Immature natural killer cell (primary cell): ENCODE results near the gene KIN. TPM values are rescaled to one million over a fixed set of nuclear protein-coding genes. Genes with fewer than 3 reads are reported as not detected.
"Not testable (repeated sequence)": the region's sequence is repeated elsewhere in the genome, so short reads cannot be mapped to it uniquely, and the experiment has no call there.

Source experiments
- DNase-seq, 3 donors: peaks; one replicate each; pipeline ENCODE4 v3.0.0; 2022; ENCODE audit warnings: mixed read lengths in 1 of 3
- H3K27ac Mint-ChIP-seq, 6 donors: one replicate each; pipeline ENCODE4 v1.8.0; 2020; ENCODE audit warnings: mixed read lengths in 6 of 6, mild to moderate bottlenecking in 5 of 6, inconsistent platforms in 4 of 6, moderate library complexity in 3 of 6
- H3K27me3 Mint-ChIP-seq, 3 donors: one replicate each; pipeline ENCODE4 v1.8.0; 2020 to 2021; ENCODE audit warnings: low read depth in 3 of 3, mild to moderate bottlenecking in 3 of 3, mixed read lengths in 3 of 3, moderate library complexity in 3 of 3, inconsistent platforms in 1 of 3
- H3K36me3 Mint-ChIP-seq, 3 donors: one replicate each; pipeline ENCODE4 v1.8.0; 2020; ENCODE audit warnings: mixed read lengths in 3 of 3, inconsistent platforms in 2 of 3, mild to moderate bottlenecking in 2 of 3
- H3K4me1 Mint-ChIP-seq, 2 donors: one replicate each; pipeline ENCODE4 v1.8.0; 2020; ENCODE audit warnings: inconsistent platforms in 2 of 2, mild to moderate bottlenecking in 2 of 2, mixed read lengths in 2 of 2, moderate library complexity in 1 of 2
- H3K4me3 Mint-ChIP-seq, 5 donors: one replicate each; pipeline ENCODE4 v1.8.0; 2020; ENCODE audit warnings: mild to moderate bottlenecking in 5 of 5, mixed read lengths in 5 of 5, inconsistent platforms in 3 of 5, moderate library complexity in 3 of 5
- H3K9me3 Mint-ChIP-seq, 6 donors: one replicate each; pipeline ENCODE4 v1.8.0; 2020; ENCODE audit warnings: mild to moderate bottlenecking in 6 of 6, mixed read lengths in 6 of 6, inconsistent platforms in 4 of 6, moderate library complexity in 3 of 6
- polyA plus RNA-seq, 3 donors: library from polyadenylated mRNA; unstranded; fragments of 300-500 nt; fragmentation: Illumina TruSeq; gene quantifications; one replicate each; pipeline ENCODE4 v1.2.3, GENCODE V29; 2021

Gene KIN
- polyA plus RNA-seq, 3 donors from 2014 or later: 7.2 to 10.4 (median 8.9) TPM

DNA sequence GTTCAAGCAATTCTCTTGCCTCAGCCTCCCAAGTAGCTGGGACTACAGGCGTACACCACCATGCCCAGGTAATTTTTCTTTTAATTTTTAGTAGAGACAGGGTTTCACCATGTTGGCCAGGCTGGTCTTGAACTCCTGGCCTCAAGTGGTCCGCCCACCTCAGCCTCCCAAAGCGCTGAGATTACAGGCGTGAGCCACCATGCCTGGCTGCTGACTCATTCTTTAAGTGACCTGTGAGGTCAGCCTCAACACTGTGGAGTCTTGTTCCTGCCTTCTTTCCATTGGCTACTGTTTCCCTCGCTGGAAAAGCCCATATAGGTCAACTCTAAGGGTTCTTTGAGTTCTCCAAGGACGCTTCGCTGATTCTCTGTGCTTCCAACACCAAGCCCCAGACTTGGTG, 39.2 kb downstream of the KIN start:
- H3K4me1 Mint-ChIP-seq, H3K27ac Mint-ChIP-seq, H3K9me3 Mint-ChIP-seq, H3K4me3 Mint-ChIP-seq, H3K27me3 Mint-ChIP-seq, DNase-seq: not testable (repeated sequence)
- peaks cover 10 to 31% (median 15%) of the 10 kb centered on the region in 3 donors for H3K36me3 Mint-ChIP-seq

DNA sequence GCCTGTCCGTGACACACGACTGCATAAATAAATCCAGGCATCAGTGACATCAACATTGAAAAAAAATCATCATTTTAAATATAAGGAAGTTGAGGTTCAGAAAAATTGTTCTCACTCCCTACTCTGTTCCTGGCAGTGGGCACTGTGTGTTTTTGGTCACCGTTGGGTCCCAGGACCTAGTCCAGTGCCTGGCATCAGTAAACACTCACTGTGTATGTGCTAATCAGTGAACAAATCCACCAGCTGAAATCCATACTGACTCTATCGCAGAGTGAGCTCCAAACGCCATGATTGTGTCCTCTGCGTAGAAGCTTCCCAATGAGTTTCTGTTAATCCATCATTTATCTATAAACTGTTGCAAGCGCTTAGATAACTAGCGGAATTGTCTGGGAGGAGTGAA, 43.5 kb downstream of the KIN start:
- no peak overlapping the region for H3K27ac Mint-ChIP-seq
- no peaks in the 10 kb centered on the region for H3K9me3 Mint-ChIP-seq
- H3K36me3 Mint-ChIP-seq: peaks cover 0 to 3% (median 3%) of the 10 kb centered on the region in 3 donors
- no peak for DNase-seq
- H3K4me1 Mint-ChIP-seq: no peaks in the 10 kb centered on the region
- H3K4me3 Mint-ChIP-seq: no peak overlapping the region
- peaks cover 0 to 4% (median 0%) of the 10 kb centered on the region in 3 donors for H3K27me3 Mint-ChIP-seq

DNA sequence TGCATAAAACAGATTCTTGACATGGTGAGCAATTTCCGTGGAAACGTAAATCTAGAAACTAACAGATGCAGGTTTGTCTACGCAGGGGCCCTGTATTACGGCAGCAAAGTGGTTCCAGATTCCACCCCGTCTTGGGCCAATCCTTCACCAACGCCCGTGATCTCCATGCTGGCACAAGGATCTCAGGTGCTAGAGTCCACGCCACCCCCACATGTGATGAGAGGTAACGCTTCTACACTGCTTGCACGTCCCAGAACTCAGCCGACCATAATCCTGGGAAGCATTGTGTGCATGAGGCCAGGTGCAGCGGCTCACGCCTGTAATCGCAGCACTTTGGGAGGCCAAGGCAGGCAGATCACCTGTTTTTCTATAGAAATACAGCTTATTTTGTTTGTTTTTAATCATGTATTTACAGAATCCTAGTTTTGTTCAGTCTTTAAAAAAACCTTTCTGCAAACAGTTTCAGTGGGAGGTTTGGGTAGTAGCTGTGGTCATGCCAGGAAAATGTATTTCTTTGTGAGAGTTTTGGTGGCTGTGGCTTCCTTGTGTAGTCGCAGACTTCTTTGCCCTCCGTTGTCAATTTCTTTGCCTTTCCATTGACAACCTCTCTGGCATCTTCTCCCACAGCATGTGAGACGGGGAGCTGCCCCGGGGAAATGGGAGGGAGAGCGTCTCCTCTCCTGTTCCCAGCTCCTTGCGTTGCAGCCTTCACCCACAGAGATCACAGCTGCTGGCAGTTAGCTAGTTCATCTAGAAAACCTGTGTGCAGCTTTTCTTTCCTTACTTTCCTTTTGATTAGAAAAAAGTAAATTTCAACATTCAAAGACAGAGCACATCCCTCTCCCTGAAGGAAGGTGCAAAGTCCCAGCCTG, 49.0 kb downstream of the KIN start:
- no peaks in the 10 kb centered on the region for H3K9me3 Mint-ChIP-seq
- no peak for DNase-seq
- no peaks in the 10 kb centered on the region for H3K4me1 Mint-ChIP-seq
- H3K4me3 Mint-ChIP-seq: no peak overlapping the region
- no peak overlapping the region for H3K27ac Mint-ChIP-seq
- peaks cover 1 to 4% (median 3%) of the 10 kb centered on the region in 3 donors for H3K27me3 Mint-ChIP-seq
- no peaks in the 10 kb centered on the region for H3K36me3 Mint-ChIP-seq

DNA sequence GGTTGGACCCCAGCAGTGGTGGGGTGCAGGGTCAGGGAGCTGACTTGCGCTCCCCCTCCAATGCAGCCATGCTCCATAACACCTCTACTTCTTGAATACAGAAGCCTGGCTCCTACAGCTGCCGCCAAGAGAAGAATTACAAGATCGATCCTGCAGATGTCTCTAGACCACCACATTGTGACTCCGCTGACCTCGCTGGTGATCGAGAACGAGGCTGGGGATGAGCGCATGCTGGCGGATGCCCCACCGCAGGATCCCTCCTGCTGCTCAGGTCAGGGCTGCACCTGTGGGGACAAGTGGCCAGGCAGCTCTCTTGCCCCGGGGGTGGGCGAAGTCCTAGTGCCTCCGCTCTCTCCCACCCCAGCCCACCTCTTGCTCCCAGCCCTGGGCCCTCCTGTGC, 53.0 kb downstream of the KIN start:
- no peak for DNase-seq
- Mint-ChIP-seq H3K4me1 (no peaks in the 10 kb centered on the region), H3K4me3 (no peak overlapping the region), H3K9me3 (no peaks in the 10 kb centered on the region), H3K27ac (no peak overlapping the region), H3K27me3 (peaks cover 2 to 8% (median 7%) of the 10 kb centered on the region in 3 donors), H3K36me3 (no peaks in the 10 kb centered on the region)

DNA sequence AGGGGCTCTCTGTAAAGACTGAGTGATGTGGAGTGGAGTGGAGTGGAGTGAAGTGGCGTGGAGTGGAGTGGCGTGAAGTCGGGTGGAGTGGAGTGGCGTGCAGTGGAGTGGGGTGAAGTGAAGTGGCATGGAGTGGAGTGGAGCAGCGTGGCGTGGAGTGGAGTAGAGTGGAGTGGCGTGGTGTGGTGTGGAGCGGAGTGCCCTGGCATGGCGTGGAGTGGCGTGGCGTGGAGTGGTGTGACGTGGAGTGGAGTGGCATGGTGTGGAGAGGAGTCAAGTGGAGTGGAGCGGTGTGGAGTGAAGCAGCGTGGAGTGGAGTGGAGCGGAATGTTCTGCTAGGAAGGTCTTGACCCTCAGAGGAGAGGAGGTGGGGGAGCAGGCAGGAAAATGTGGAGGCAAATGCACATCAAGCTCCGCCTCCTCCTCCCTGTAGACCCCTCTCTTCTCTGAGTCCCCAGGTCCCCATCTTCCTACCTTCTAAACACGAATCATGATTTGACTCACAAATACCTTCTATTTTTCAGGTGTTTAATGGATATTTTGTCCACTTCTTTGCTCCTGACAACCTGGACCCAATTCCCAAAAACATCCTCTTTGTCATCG, 64.8 kb downstream of the KIN start:
- Mint-ChIP-seq H3K4me3 (no peak overlapping the region), H3K4me1 (peaks cover 4 to 8% of the 10 kb centered on the region in 2 donors), H3K9me3 (peaks cover 0 to 2% (median 0%) of the 10 kb centered on the region in 6 donors), H3K27me3 (peaks cover 0 to 11% (median 8%) of the 10 kb centered on the region in 3 donors), H3K27ac (no peak overlapping the region), H3K36me3 (peaks cover 0 to 4% (median 4%) of the 10 kb centered on the region in 3 donors)
- DNase-seq: no peak

DNA sequence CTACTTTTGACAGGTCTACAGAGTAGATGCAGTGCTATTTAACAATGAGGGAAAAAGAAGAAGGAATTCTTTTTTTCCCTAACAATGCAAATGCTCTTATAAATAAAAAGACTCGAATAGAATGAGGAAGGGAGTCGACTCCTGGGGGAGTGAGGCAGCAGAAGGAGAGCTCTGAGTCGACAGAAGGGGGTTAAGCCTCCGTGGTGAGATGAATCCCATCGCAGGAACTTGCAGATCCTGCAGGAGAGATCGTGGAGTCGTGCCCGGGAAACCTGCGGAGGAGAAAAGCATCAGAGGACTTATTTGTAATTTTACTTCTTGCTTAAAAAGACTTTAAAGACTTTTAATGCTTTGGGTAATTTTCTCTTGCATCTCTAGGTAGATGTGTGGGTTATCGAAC, 67.3 kb downstream of the KIN start:
- Mint-ChIP-seq H3K36me3 (peaks cover 0 to 4% (median 4%) of the 10 kb centered on the region in 3 donors), H3K4me3 (no peak overlapping the region), H3K27me3 (peaks cover 5 to 13% (median 10%) of the 10 kb centered on the region in 3 donors), H3K4me1 (peaks cover 10 to 12% of the 10 kb centered on the region in 2 donors), H3K9me3 (peaks cover 0 to 2% (median 0%) of the 10 kb centered on the region in 6 donors), H3K27ac (peak overlapping the region in 1 of 6 donors; percentile 56)
- DNase-seq: no peak

DNA sequence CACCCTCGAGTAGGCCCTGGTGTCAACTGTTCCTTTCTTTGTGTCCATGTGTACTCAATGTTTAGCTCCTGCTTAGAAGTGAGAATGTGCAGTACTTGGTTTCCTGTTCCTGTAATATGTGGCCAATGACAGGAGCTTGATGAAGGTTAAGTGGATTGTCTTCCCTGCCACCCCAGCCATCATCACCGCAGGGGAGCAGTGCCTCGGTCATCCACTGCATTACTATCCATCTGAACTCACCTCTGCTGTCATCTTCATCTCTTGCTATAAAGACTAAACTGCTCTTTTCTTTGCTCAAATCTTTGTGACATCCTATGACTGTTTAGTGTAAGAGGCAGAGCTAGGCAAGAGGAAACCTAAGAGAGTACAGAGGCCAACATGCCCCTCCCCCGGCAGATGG, 69.1 kb downstream of the KIN start:
- no peak for DNase-seq
- peaks cover 10 to 12% of the 10 kb centered on the region in 2 donors for H3K4me1 Mint-ChIP-seq
- H3K36me3 Mint-ChIP-seq: peaks cover 0 to 4% (median 2%) of the 10 kb centered on the region in 3 donors
- H3K27me3 Mint-ChIP-seq: peaks cover 8 to 13% (median 10%) of the 10 kb centered on the region in 3 donors
- H3K4me3 Mint-ChIP-seq: no peak overlapping the region
- H3K27ac Mint-ChIP-seq: no peak overlapping the region
- peaks cover 0 to 2% (median 0%) of the 10 kb centered on the region in 6 donors for H3K9me3 Mint-ChIP-seq

DNA sequence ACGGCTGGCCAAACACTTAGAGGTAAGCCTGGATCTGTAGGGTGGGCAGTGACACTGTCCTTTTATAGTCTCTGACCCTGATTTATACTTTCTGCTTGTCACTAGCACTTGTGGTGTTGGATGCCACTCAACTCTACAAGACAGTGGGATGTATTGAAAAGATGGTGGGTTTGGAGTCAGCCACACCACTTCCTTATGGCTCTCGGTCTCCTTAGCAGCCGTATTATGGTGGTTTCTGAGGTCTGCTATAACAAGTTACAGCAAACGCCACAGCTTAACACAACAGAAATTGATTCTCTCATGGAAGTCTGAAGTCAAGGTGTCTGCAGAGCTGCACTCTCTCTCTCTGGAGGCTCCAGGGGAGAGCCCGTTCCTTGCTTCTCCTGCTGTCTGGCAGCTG, 70.0 kb downstream of the KIN start:
- H3K27ac Mint-ChIP-seq: peak overlapping the region in 1 of 6 donors; percentile 34
- peaks cover 10 to 12% of the 10 kb centered on the region in 2 donors for H3K4me1 Mint-ChIP-seq
- peak in 1 of 3 donors; percentile 1 for DNase-seq
- peaks cover 0 to 4% (median 0%) of the 10 kb centered on the region in 3 donors for H3K36me3 Mint-ChIP-seq
- H3K9me3 Mint-ChIP-seq: no peaks in the 10 kb centered on the region
- H3K27me3 Mint-ChIP-seq: peaks cover 7 to 13% (median 8%) of the 10 kb centered on the region in 3 donors
- no peak overlapping the region for H3K4me3 Mint-ChIP-seq

DNA sequence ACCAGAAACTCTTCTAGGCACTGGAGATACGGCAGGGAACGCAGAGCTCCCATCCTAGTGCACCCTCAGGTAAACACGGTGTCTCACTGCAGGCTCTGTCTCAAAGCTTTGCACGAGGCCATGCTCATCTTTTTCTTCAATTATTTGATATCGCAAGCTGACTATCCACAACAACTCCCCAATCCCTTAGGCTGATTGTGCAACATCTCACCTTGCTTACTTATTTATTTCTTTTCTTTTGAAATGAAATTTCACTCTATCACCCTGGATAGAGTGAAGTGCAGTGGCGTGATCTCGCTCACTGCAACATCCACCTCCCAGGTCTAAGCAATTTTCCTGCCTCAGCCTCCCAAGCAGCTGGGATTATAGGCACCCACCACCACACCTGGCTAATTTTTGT, 72.3 kb downstream of the KIN start:
- peaks cover 10 to 12% of the 10 kb centered on the region in 2 donors for H3K4me1 Mint-ChIP-seq
- no peak overlapping the region for H3K27ac Mint-ChIP-seq
- H3K27me3 Mint-ChIP-seq: peaks cover 4 to 18% (median 14%) of the 10 kb centered on the region in 3 donors
- H3K9me3 Mint-ChIP-seq: no peaks in the 10 kb centered on the region
- DNase-seq: no peak
- H3K36me3 Mint-ChIP-seq: peaks cover 0 to 3% (median 0%) of the 10 kb centered on the region in 3 donors
- H3K4me3 Mint-ChIP-seq: no peak overlapping the region

DNA sequence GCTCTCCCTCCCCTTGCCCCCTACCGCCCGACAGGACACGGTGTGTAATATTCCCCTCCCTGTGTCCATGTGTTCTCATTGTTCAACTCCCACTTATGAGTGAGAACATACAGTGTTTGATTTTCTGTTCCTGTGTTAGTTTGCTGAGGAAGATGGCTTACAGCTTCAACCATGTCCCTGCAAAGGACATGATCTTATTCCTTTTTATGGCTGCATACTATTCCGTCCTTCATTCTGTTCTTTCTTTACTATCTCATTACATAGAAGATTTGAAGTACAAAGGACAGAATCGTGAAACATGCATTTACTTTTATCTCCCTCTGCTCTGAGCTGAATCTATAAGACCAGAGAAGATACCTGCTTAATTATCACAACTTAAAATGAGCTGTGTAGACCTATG, 76.7 kb downstream of the KIN start:
- H3K4me3 Mint-ChIP-seq, H3K4me1 Mint-ChIP-seq, H3K27ac Mint-ChIP-seq, H3K36me3 Mint-ChIP-seq, H3K9me3 Mint-ChIP-seq, DNase-seq: not testable (repeated sequence)
- peaks cover 5 to 12% (median 6%) of the 10 kb centered on the region in 3 donors for H3K27me3 Mint-ChIP-seq

DNA sequence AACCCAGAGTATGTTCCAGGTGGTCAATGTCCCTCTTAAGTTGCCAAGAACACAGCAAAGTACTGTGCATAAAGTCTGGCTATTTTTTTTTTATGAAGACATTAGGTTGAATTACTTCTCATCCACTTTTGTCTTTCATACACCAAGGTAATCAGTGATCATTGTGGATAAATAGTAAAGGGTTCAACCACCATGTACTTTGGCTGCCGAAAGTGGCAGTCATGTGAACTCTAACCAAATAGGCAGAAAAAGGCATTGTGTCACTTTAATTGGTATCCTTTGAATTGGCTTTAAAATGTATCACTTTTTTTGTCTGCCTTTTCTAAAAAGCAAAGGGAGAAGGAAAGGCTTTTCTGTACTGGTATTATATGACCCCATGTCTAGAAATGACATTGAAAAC, 77.3 kb downstream of the KIN start:
- Mint-ChIP-seq H3K4me1 (no peaks in the 10 kb centered on the region), H3K4me3 (no peak overlapping the region), H3K27ac (no peak overlapping the region), H3K36me3 (no peaks in the 10 kb centered on the region), H3K9me3 (no peaks in the 10 kb centered on the region), H3K27me3 (peaks cover 5 to 13% (median 8%) of the 10 kb centered on the region in 3 donors)
- DNase-seq: no peak

DNA sequence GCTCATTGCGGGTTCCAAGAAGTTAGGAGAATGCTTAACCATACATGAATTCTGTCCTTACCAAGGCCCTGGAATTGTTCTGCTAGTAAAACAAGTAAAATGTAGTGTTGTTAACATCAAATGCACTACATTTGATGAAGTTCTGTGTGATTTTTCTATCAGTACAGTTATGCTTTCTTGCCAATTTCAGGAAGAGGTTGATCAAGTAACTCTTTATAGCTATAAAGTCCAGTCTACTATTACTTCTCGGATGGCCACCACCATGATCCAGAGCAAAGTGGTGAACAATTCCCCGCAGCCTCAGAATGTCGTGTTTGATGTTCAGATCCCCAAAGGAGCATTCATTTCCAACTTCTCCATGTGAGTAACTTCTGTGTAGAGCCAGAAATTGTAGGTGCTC, 79.0 kb downstream of the KIN start:
- Mint-ChIP-seq H3K9me3 (no peaks in the 10 kb centered on the region), H3K4me3 (no peak overlapping the region), H3K27me3 (peaks cover 7 to 17% (median 8%) of the 10 kb centered on the region in 3 donors), H3K36me3 (no peaks in the 10 kb centered on the region), H3K4me1 (no peaks in the 10 kb centered on the region), H3K27ac (no peak overlapping the region)
- DNase-seq: no peak

DNA sequence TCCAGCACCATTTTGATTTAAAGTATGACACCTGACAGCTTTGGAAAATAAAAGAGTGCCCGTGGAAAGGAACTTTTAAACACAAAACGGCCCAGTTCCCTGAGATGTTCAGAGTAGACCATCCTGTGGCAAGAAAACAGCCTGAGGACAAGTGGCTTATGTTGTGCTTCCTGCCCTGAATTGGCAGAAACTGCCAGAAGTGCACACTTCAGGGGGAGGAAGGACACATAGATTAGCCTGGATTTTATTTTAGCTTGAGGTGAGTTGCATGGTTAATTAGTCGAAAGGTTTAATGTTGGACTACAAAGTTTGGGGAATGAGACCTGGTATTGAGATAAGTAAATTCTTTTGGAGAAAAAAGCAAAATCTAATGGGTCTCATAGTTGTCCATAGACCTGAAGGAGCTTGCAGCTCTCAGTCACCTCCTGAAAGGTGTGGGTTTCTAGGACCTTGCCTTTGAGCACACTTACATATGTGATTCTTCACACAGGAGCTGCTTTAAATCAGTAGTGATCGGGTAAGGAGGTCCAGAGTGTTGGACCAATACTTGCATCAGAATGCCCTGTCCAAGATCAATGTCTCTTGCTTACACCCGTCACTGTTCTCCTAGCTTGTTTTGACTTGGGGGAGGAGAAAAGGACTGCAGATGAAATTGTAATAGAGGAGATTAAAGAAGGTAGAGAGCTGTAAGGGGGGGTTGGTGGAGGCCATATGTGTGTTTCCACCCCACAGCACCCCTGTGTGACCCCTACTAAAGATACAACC, 79.8 kb downstream of the KIN start:
- H3K9me3 Mint-ChIP-seq: no peaks in the 10 kb centered on the region
- no peak for DNase-seq
- H3K27me3 Mint-ChIP-seq: peaks cover 7 to 17% (median 8%) of the 10 kb centered on the region in 3 donors
- no peaks in the 10 kb centered on the region for H3K4me1 Mint-ChIP-seq
- H3K27ac Mint-ChIP-seq: no peak overlapping the region
- H3K36me3 Mint-ChIP-seq: no peaks in the 10 kb centered on the region
- H3K4me3 Mint-ChIP-seq: no peak overlapping the region

DNA sequence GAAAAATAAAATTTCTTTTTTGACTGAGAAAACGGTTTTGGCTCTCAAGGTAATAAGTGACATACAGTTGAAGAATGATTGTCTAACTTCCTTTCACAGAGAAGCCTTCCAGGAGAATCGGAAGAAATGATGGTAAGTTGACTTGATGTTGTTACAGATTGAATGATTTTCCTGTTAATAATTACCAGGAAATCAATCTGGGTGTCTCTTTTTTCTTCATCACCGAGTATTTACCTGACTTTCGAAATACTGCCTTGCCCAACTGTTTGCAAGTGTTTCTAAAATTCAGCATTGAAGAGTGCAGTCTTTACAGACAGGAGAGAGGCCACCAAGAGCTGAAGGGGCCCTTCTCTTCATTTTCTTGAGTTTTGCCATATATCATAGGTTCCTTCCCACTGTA, 80.7 kb downstream of the KIN start:
- Mint-ChIP-seq H3K27me3 (peaks cover 7 to 19% (median 10%) of the 10 kb centered on the region in 3 donors), H3K4me3 (no peak overlapping the region), H3K36me3 (no peaks in the 10 kb centered on the region), H3K9me3 (no peaks in the 10 kb centered on the region), H3K4me1 (no peaks in the 10 kb centered on the region), H3K27ac (no peak overlapping the region)
- DNase-seq: no peak
